ENCODE results near the gene GHR. TPM values are rescaled to one million over a fixed set of nuclear protein-coding genes. Genes with fewer than 3 reads are reported as not detected.

The GHR gene
- total RNA-seq (2022; extraction: Qiagen RNA extraction): 0.02 to 0.05 TPM (median 0.02 TPM) in 5 replicates

DNA sequence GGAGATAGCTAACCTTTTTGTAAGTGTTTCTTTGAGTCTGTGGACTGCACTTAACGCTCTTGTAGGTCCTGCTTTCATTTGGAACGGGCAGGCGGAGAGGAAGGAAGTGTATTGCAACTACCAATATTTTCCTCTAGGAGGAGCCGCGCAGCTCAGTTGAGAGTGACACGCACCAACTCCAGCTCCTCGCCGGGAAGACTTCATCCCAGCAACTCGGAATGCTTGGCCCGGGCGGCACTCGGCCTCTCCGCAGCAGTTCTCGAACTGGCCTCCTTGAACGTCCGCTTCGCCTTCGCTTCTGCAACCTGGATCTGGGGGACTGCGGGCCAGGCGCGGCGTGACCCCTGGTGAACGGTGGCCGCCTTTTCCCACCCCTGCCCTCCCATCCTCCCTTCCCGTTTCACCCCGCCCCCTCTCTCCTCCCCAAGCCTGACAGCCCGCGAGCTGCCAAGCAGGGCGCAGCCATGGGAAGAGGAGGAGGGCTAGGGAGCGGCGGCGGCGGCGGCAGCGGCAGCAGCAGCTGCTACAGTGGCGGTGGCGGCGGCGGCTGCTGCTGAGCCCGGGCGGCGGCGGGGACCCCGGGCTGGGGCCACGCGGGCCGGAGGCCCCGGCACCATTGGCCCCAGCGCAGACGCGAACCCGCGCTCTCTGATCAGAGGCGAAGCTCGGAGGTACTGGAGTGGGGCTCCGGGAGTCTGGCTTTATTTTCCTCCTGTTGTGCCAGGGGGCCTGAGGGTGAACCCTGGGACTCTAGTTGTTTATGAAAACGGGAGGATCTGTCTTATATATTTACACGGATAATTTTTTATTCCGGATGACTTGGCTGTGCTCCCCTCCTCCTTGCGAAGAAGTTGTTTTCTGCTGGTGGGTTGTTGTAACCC lies at the start of gene GHR:
Gene GHR, plus strand, starts transcription at position 155 of the 881 bp plus-strand sequence. CDS start 142,436 bp downstream, outside the sequence.

DNA sequence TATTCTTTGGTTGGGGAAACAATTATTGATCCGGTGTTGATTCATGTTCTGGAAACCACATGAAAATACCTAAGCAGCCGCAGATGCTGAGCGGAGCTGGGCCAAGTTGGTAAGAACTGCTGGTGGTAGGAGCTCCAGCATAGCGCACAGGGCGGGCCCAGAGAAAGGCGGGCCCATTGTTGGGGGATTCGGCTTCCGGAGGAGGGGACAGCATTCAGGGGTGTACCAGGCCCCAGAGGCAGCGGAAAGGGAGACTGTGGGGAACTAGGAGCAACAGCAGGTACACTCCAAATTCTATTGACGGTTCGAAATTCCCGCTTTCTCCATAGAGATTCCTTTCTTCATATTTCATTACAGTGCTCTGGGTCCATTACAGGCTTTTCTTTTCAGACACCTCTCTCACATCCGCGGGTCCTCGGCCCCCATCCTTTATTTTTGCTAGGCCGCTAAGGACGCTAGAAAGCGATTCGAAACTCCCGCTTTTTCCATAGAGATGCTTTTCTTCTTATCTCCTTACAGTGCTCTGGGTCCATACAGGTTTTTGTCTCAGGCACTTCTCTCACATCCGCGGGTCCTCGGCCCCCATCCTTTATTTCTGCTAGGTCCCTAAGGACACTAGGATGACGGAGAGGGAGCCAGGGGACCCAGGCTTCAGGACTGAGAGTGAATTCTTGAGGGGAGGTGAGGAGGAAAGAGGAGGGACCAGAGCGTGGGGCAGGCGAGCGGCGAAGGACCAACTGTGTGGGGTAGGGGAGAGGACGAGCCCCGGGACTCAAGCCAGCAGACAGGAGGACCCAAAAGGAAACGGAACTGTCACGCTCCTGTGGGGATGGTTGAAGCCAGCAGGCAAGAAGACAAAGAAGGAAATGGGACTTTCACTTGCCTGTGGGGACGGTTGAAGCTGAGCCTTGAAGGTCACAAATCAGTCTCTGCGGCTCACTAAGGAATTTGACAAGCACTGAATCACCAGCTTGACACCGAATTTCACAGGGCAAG lies 333.7 kb downstream of the GHR start, which contains the start of gene CCDC152:
Gene CCDC152, plus strand, starts transcription at position 213 of the 996 bp plus-strand sequence. CDS start 2,304 bp downstream, outside the sequence.

Measured in A549 treated with AZD2906 at 1 μM for 4 hours (cell line).